NCI-H2107 treated with DMSO at 0.1 percent for 48 hours (cell line): ENCODE measurements around the gene GNAZ.
"Not testable (repeated sequence)": the region's sequence is repeated elsewhere in the genome, so short reads cannot be mapped to it uniquely, and the experiment has no call there.

Experiments
- DNase-seq: peaks from one replicate; lab custom pipeline; 2025; ENCODE audit not compliant: unreplicated experiment; lab: John Stamatoyannopoulos, UW

The GNAZ gene

DNA sequence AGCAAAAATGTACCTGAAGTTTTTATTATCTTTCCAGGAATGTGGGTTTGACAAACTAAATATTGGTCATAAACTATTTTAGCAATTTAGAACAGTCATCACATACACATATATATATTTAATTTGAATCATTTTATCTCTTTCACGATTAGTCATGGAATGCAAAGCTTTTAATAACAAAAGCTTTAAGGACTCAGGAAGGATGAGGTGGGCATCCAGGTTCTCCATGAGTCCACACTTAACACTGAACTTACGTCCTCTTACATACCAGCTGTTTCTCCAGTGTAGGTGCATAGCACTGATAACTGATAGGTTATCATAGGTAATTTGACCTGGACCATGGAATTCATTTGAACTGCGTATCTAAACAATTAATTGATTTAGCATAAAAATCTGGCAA is 28.1 kb upstream of the GNAZ start:
- no peak for DNase-seq

- DNase-seq = no peak
These were observed 25.7 kb upstream of the GNAZ start for GRCh38 chr22:23044570-23044969.

DNA sequence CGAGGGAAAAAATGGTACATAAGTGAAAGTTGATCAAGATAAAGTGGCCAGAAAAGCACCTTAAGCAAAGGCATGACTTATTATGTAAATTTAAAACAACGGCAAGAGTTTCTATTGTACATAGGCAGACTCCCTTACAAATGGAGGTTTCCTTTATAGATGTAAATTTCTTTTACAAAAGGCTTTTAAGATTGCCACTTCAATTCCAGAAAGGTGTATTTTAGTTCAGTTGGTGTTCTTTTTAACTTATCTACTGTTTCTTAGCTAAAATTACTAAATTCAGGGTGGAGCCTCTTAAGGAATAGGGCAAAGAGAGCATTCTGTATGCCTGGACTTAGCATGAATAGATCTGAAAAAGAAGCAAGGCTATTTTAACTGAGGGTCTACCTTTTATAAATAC is 24.9 kb upstream of the GNAZ start:
- DNase-seq = no peak

DNA sequence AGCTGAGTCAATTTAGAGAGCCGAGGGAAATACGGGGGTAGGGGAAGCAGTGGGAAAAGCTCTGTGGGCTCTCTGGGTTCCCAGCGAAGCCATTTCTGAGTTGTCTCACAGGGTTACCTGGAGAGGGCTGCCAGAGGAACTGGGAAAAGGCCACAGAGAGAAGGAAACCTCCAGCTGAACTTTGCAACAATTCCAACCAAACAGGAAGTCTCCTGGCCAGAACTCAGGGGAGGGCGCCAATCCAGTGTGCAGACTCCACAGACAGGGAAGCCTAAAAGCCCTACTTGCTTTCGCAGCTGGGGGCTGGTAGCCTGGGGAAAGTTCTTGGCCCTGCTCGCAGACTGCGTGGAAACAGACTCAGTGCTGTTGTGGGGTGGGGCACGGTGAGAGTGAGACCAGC is 23.1 kb upstream of the GNAZ start:
- DNase-seq = no peak

DNA sequence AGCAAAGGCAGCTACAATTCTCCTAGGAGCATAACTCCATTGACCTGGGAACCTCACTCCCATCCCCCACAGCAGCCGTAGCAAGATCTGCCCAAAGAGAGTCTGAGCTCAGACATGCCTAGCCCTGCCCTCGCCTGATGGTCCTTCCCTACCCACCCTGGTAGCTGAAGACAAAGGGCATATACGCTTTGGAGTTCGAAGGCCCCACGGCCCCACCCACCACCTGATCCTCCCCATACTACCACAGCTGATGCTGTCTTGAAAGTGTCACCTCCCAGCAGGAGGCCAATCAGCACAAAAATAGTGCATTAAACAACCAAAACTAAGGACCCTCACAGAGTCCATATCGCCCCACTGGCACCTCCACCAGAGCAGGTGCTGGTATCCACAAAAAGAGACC is 22.6 kb upstream of the GNAZ start:
- no peak for DNase-seq

DNA sequence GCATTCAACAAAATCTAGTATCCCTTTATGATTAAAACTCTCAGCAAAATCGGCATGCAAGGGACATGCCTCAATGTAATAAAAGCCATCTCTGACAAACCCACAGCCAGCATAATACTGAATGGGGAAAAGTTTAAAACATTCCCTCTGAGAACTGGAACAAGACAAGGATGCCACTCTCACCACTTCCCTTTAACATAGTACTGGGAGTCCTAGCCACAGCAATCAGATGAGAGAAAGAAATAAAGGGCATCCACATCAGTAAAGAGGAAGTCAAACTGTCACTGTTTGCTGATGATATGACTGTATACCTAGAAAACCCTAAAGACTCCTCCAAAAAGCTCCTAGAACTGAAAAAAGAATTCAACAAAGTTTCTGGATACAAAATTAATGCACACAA is 19.8 kb upstream of the GNAZ start:
- not testable (repeated sequence) for DNase-seq

DNA sequence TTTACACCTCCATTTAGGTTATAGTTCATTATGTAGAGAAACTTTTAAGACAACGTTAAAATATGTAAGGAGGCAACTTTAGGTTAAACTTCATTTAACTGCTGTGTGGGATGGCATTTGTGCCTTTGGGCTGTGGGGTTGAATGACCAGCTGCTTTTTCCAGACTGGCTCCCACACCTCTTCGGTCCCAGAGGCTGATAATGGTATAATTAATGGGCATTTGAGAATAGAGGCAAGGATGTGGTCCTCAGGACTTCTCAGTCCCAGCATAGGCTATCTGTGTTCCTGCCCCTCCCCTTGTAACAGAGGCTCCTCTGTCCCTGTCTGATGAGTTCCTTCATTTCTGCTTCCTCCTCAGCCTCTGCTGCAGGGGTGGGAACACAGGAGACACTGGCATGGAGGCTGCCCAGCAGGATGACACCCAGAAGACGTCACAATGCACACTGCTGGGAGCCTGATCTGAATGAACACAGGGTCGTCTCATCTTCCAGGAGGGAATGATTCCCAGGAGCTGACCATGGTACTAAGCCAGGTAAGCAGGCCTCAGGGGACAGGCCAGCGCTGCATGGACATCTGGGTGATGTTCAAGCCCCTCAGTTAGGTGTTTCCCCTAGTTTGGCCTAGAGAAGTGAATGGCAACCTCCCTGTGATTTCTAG is 17.1 kb upstream of the GNAZ start:
- no peak for DNase-seq

DNA sequence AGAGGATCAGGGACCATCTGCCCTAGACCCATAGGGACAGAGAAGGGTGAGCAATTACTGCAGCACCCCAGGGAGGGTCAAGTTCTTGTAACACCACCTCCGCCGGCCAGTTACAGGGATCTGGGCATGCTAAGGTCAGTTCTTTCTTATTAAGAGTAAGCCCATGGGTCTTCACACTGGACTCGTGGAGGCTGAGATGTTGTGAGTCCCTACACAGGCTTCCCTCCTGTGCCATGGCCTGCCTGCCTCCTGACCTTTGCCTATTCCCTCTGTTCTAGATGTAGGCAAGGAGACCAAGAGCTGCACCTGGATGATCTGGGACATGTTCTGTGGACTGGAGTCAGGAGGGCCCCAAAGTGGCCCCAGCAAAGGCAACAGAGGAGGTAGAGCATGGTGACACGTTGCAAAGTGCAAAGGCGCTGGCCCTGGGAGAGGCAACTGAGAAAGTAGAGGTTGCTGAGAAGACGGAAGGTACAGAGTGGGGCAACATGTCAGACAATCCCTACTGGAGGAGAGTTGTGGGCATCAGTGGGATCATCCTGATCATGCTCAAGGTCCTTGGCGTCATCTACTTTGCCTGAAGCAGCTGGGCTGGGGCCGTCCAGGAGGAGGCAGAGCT is 16.3 kb upstream of the GNAZ start:
- no peak for DNase-seq

- no peak for DNase-seq
These were observed 15.6 kb upstream of the GNAZ start for GRCh38 chr22:23054531-23055257.

GRCh38 chr22:23055449-23056179 is 14.7 kb upstream of the GNAZ start:
- no peak for DNase-seq

DNA sequence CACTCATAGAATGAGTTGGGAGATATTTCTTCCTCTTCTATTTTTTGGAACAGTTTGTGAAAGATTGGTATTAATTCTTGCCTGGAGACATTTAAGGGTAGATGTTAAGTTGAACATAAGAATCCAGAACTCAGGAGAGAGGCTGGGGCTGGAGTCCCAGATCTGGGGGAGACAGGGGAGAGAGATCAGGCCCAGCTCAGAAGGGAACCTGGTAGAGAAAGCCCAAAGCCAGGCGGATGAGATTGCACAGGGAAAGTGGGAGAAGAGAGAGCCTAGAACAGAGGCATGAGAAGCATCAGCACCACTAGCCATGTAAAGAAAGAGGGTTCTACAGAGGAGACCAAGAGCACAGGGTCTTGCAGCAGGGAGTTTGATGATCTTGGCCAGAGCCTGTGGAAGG is 13.0 kb upstream of the GNAZ start:
- no peak for DNase-seq

GRCh38 chr22:23058063-23058462 is 12.3 kb upstream of the GNAZ start:
- DNase-seq = no peak

GRCh38 chr22:23058481-23059283 is 11.6 kb upstream of the GNAZ start:
- no peak for DNase-seq

DNA sequence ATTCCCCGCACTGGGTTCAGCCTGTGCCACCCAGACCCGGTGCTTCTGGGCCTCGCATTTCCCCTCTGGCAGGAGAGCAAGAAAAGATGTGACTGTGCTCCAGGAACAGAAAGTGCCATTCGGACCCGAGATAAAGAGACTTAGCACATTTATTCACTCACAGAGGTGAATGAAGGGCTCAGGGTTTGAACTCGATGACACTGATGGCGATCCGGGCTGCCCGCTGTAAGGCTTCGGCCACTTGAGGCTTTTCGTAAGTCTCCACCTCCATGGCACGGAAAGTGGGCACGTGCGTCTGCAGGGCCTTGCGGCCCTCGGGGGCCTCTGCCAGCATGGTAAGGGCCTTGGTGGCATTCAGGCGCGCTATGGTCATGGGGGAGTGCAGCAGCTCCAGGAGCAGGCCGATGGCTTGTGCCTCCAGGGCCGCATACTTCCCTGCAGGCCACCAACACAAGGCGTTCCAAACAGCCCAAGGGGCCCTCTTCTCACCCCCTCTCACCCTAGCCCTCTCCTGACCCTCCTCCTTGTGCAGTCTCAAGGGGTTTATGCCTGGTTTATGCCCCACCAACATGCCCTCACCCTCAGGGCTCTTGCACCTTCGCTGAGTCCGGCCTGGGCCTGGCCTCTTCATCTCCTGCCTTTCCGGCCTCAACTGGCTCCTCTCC is 10.9 kb upstream of the GNAZ start:
- no peak for DNase-seq

DNA sequence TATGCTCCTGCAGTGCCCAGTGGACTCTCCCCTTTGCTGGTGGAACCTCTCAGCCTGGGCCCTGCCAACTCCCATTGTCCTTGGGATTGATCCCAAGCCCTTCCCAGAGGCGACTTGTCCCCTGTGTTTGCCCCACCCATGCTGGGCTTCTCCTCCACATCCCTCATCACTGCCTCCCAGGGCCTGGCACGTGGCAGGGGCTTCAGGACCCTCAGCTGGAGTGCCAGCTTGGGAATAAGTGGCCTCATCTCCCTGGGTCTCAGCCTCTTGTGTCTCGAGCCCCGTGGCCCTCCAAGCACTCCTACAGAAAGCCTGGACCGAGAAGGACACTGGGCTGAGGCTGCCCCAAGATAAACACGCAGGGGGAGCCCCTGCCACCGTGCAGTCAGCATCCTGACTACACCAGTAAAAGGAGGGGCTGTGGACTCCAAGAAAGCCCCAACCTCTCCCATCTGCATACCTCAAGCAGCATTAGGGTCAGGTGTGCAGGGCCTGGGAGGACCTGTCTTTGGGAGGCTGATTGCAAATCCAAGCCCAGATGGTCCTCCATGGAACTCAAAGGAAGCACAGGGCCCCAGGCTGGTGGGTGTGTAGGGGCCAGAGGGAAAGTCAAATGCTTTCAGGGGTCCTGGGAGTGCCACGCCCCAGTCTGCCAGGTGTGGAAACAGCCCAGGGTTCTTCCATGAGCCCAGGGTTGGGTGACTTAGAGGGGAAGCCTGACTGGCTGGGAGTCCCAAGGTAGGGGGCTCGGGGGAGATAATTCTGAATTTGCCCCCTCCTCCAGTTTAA is 9.5 kb upstream of the GNAZ start:
- DNase-seq = no peak

- no peak for DNase-seq
These were observed 8.6 kb upstream of the GNAZ start for GRCh38 chr22:23061471-23062280.

- no peak for DNase-seq
These were observed 7.4 kb upstream of the GNAZ start for GRCh38 chr22:23062616-23063538.
